ENCODE results near the gene ZNF750. TPM values are rescaled to one million over a fixed set of nuclear protein-coding genes. Genes with fewer than 3 reads are reported as not detected.

The ZNF750 gene
- total RNA-seq, 1 experiment from 2014 or later = not detected

- no peak for DNase-seq (ENCODE audit: low read depth)
These were observed 27.8 kb downstream of the ZNF750 start for GRCh38 chr17:82812058-82812457.

GRCh38 chr17:82810644-82811430 lies 29.0 kb downstream of the ZNF750 start:
- DNase-seq (ENCODE audit: low read depth) = no peak

GRCh38 chr17:82808921-82809905 lies 30.6 kb downstream of the ZNF750 start:
- peak; percentile 16 for DNase-seq (ENCODE audit: low read depth)

- DNase-seq (ENCODE audit: low read depth) = no peak
These were observed 31.8 kb downstream of the ZNF750 start for GRCh38 chr17:82808006-82808405.

- no peak for DNase-seq (ENCODE audit: low read depth)
These were observed 32.3 kb downstream of the ZNF750 start for GRCh38 chr17:82807562-82807961.

GRCh38 chr17:82807101-82807500 lies 32.7 kb downstream of the ZNF750 start:
- DNase-seq (ENCODE audit: low read depth) = no peak

GRCh38 chr17:82806645-82807044 lies 33.2 kb downstream of the ZNF750 start:
- DNase-seq (ENCODE audit: low read depth) = no peak

GRCh38 chr17:82805823-82806222 lies 34.0 kb downstream of the ZNF750 start:
- no peak for DNase-seq (ENCODE audit: low read depth)

- no peak for DNase-seq (ENCODE audit: low read depth)
These were observed 34.6 kb downstream of the ZNF750 start for GRCh38 chr17:82805254-82805653.

- DNase-seq (ENCODE audit: low read depth) = no peak
These were observed 35.2 kb downstream of the ZNF750 start for GRCh38 chr17:82804442-82805191.

- DNase-seq (ENCODE audit: low read depth) = no peak
These were observed 36.2 kb downstream of the ZNF750 start for GRCh38 chr17:82803606-82804005.

GRCh38 chr17:82803185-82803584 lies 36.6 kb downstream of the ZNF750 start:
- DNase-seq (ENCODE audit: low read depth) = no peak

- DNase-seq (ENCODE audit: low read depth) = peak; percentile 10
These were observed 37.6 kb downstream of the ZNF750 start for GRCh38 chr17:82802075-82802780.

- DNase-seq (ENCODE audit: low read depth) = no peak
These were observed 38.3 kb downstream of the ZNF750 start for GRCh38 chr17:82801377-82801970.

GRCh38 chr17:82800885-82801284 lies 38.9 kb downstream of the ZNF750 start:
- no peak for DNase-seq (ENCODE audit: low read depth)

- DNase-seq (ENCODE audit: low read depth) = no peak
These were observed 40.2 kb downstream of the ZNF750 start for GRCh38 chr17:82799591-82799990.

GRCh38 chr17:82798752-82799151 lies 41.1 kb downstream of the ZNF750 start:
- DNase-seq (ENCODE audit: low read depth) = no peak

- no peak for DNase-seq (ENCODE audit: low read depth)
These were observed 42.8 kb downstream of the ZNF750 start for GRCh38 chr17:82797061-82797460.

- no peak for DNase-seq (ENCODE audit: low read depth)
These were observed 44.2 kb downstream of the ZNF750 start for GRCh38 chr17:82795615-82796014.

- no peak for DNase-seq (ENCODE audit: low read depth)
These were observed 44.9 kb downstream of the ZNF750 start for GRCh38 chr17:82794781-82795482.
